Suprapubic skin (tissue), 4 donors: ENCODE results near the gene SPIB. TPM values are rescaled to one million over a fixed set of nuclear protein-coding genes. Genes with fewer than 3 reads are reported as not detected.

Experiments
- DNase-seq, 2 donors: peaks; one replicate each; pipeline ENCODE4 v3.0.0-alpha.2; 2019; ENCODE audit warnings: low spot score in 2 of 2
- H3K27ac ChIP-seq: fragments of 200-600 bp; sonication (generic); one replicate; pipeline ENCODE4 v1.5.1; 2019
- H3K27me3 ChIP-seq: fragments of 200-600 bp; sonication (generic); one replicate; pipeline ENCODE4 v1.5.1; 2019
- H3K36me3 ChIP-seq: fragments of 200-600 bp; sonication (generic); one replicate; pipeline ENCODE4 v1.5.1; 2019
- H3K4me1 ChIP-seq: fragments of 200-600 bp; sonication (generic); one replicate; pipeline ENCODE4 v1.5.1; 2019
- H3K4me3 ChIP-seq: fragments of 200-600 bp; sonication (generic); one replicate; pipeline ENCODE4 v1.5.1; 2019; ENCODE audit warnings: mild to moderate bottlenecking
- H3K9me3 ChIP-seq: fragments of 200-600 bp; sonication (generic); one replicate; pipeline ENCODE4 v1.5.1; 2019
- EP300 ChIP-seq: sonication (generic); formaldehyde crosslinking; IDR thresholded peaks from one replicate; pipeline ENCODE4 v1.6.1; 2017; ENCODE audit warnings: antibody characterized with exemption
- POLR2A ChIP-seq, 2 donors: fragments of 450-650 bp; IDR thresholded peaks; one replicate each; pipeline ENCODE4 v1.6.1; 2017; ENCODE audit warnings: antibody characterized with exemption in 2 of 2, mild to moderate bottlenecking in 2 of 2, moderate library complexity in 2 of 2
- POLR2AphosphoS5 ChIP-seq, 3 donors: sonication (generic); formaldehyde crosslinking; IDR thresholded peaks; one replicate each; pipeline ENCODE4 v1.6.1; 2017; ENCODE audit warnings: antibody characterized with exemption in 3 of 3
- WGBS: methylation state at CpG from one replicate; pipeline ENCODE4 v1.1.5; 2018; 5-methylcytosine and 5-hydroxymethylcytosine counted together
- total RNA-seq, 4 donors: library from RNA; depleted of rRNA; stranded (reverse); fragments of >200 nt; gene quantifications; one replicate each; pipeline ENCODE4 v1.1.0, GENCODE V29; 2016
- TF ChIP-seq, protein P1 (sequence below), 2 donors: fragments of 200-600 bp in 1 of 2; fragments of 450-650 bp in 1 of 2; sonication (generic) in 1 of 2; IDR thresholded peaks; one replicate each; pipeline ENCODE4 v1.5.1; 2016 to 2019; ENCODE audit warnings: antibody characterized with exemption in 2 of 2, mild to moderate bottlenecking in 1 of 2, moderate library complexity in 1 of 2

SPIB gene
- total RNA-seq, 4 donors from 2014 or later = not detected

DNA sequence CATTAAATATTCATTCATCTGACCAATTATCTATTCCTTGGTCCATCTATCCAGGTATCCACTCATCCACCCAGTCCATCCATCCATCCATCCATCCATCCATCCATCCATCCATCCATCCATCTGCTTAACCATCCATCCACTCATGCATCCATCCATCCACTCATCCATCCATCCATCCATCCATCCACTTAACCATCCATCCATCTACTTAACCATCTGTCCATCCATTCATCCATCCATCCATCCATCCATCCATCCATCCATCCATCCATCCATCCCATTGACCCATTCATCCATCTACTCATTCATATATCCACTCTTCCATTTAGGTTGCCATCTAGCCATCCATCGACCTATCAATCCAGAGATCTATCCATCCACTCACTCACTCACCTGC lies 25.3 kb downstream of the SPIB start:
- H3K4me3 ChIP-seq = no peak overlapping the region
- DNase-seq = no peak
- 77% methylated on average over 1 of the region's 1 CpG for WGBS
- H3K27me3 ChIP-seq = no peaks in the 10 kb centered on the region
- no peaks in the 10 kb centered on the region for H3K4me1 ChIP-seq
- no peaks in the 10 kb centered on the region for H3K36me3 ChIP-seq
- H3K27ac ChIP-seq = no peak overlapping the region
- TF ChIP-seq POLR2A (IDR thresholded peaks at IDR 0.05) (no peak), EP300 (no peak), POLR2AphosphoS5 (IDR thresholded peaks at IDR 0.05) (no peak)
- TF ChIP-seq, protein P1, sequence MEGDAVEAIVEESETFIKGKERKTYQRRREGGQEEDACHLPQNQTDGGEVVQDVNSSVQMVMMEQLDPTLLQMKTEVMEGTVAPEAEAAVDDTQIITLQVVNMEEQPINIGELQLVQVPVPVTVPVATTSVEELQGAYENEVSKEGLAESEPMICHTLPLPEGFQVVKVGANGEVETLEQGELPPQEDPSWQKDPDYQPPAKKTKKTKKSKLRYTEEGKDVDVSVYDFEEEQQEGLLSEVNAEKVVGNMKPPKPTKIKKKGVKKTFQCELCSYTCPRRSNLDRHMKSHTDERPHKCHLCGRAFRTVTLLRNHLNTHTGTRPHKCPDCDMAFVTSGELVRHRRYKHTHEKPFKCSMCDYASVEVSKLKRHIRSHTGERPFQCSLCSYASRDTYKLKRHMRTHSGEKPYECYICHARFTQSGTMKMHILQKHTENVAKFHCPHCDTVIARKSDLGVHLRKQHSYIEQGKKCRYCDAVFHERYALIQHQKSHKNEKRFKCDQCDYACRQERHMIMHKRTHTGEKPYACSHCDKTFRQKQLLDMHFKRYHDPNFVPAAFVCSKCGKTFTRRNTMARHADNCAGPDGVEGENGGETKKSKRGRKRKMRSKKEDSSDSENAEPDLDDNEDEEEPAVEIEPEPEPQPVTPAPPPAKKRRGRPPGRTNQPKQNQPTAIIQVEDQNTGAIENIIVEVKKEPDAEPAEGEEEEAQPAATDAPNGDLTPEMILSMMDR (IDR thresholded peaks at IDR 0.05) = no peak
- H3K9me3 ChIP-seq = no peaks in the 10 kb centered on the region

DNA sequence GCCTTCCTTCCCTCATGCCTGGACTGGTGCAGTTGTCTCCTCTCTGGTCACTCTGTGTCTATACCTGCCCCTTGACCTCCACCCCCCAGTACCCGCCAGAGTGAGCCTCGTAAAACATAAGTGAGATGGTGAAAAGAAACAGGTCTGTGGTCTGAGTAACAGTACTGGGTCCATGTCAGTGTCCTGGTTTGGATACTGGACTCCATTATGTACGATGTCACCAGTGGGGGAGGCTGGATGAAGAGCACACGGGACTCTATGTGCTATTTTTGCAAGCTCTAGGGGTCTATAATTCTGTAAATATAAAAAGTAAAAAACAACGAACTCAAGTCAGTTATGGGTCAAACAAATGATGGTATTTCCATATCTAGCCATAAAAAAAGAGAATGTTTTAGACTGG lies 28.3 kb downstream of the SPIB start:
- H3K36me3 ChIP-seq = no peaks in the 10 kb centered on the region
- H3K9me3 ChIP-seq = no peaks in the 10 kb centered on the region
- no peak for TF ChIP-seq POLR2A (IDR thresholded peaks at IDR 0.05)
- 84% methylated on average over 5 of the region's 5 CpGs for WGBS
- peaks cover 22% of the 10 kb centered on the region for H3K27me3 ChIP-seq
- H3K4me1 ChIP-seq = no peaks in the 10 kb centered on the region
- H3K4me3 ChIP-seq = no peak overlapping the region
- DNase-seq = no peak
- no peak overlapping the region for H3K27ac ChIP-seq

DNA sequence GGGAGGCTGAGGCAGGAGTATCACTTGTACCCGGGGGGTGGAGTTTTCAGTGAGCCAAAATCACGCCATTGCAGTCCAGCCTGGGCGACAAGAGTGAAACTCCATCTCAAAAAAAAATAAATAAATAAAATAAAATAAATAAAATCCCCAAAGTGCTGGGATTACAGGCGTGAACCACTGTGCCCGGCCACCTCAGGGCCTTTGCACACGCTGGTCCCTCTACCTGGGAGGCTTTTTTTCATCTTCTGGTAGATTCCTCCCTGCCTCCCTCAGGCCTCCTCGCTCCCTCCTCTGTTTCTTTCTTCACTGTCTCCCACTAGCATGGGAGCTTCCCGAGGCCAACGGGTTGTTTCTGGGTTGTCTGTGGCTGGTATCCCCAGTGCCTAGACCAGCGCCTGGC lies 29.0 kb downstream of the SPIB start:
- TF ChIP-seq POLR2A (IDR thresholded peaks at IDR 0.05) (no peak), EP300 (no peak), POLR2AphosphoS5 (IDR thresholded peaks at IDR 0.05) (no peak)
- TF ChIP-seq, protein P1 (IDR thresholded peaks at IDR 0.05) = no peak
- Histone ChIP-seq H3K9me3 (no peaks in the 10 kb centered on the region), H3K27ac (no peak overlapping the region), H3K4me1 (no peaks in the 10 kb centered on the region), H3K36me3 (no peaks in the 10 kb centered on the region), H3K27me3 (peaks cover 22% of the 10 kb centered on the region), H3K4me3 (no peak overlapping the region)
- WGBS = 95% methylated on average over 10 of the region's 10 CpGs
- DNase-seq = no peak

DNA sequence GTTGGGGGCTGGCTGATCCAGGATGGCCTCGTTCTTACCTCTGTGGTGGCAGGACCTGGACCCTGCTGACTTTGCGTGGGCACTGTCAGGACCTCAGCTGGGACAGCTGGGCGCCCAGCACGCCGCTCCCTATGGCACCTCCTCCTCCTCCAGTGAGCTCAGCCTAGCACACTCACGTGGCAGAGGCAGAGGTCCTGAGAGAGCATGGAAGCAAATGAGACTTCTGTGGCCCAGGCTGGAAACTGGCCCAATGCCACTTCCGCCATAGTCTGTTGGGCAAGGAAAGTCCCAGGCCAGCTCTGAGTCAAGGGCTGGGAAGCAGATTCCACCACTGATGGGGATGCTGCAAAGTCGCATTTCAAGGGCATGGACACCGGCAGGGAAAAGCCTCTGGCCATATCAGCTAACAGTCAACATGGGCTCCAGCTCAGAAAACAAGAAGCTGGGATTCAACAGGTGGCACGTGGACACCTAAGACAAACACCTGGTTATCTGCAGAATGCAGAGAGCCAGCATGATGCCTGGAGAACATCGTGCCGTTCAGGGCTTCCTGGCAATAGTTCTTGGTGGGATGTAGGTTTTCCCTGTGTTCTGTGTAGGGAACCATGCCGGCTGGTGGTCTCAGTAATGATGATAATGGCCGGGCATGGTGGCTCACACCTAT lies 30.6 kb downstream of the SPIB start:
- H3K36me3 ChIP-seq = no peaks in the 10 kb centered on the region
- H3K4me3 ChIP-seq = no peak overlapping the region
- no peak overlapping the region for H3K27ac ChIP-seq
- peaks cover 22% of the 10 kb centered on the region for H3K27me3 ChIP-seq
- no peak for DNase-seq
- no peaks in the 10 kb centered on the region for H3K9me3 ChIP-seq
- H3K4me1 ChIP-seq = no peaks in the 10 kb centered on the region
- no peak for TF ChIP-seq POLR2A (IDR thresholded peaks at IDR 0.05)
- no peak for TF ChIP-seq EP300
- TF ChIP-seq, protein P1 (IDR thresholded peaks at IDR 0.05) = no peak
- TF ChIP-seq POLR2AphosphoS5 (IDR thresholded peaks at IDR 0.05) = no peak
- WGBS = 81% methylated on average over 12 of the region's 14 CpGs

DNA sequence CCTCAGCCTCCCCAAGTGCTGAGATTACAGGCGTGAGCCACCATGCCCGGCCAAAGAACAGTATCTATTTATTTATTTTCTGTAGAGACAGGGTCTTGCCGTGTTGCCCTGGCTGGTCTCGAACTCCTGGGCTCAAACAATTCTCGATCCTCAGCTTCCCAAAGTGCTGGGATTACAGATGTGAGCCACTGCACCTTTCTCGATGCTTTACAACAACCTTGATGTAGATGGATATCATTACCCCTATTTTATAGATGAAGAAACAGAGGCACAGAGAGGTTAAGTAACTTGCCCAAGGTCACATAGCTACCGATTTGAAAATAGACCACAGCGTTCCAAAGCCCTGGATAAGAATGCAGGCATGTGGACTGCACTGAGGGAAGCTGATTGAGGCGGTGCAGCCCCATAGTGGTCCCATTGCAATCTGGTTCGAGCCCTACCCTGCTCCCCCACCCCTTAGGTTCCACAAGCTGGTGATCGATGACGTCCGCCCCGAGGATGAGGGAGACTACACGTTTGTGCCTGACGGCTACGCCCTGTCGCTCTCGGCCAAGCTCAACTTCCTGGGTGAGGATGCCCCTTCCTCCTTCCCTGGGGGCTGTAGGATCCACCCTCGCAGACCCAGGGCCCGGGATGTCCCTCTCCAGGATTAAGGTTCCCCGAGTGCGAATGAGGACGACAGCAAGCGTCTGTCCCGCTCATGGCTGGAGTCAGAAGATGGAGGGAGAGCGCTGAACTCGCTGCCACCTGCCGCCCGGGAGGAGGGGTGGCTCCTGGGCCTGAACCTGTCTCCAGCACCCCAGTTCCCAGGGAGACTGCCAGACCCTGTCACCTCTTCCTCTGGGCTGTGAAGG lies 31.9 kb downstream of the SPIB start:
- DNase-seq = no peak
- 51% methylated on average over 25 of the region's 30 CpGs for WGBS

More for the DNA sequence above, 31.9 kb downstream of the SPIB start:
- Histone ChIP-seq H3K4me1 (no peaks in the 10 kb centered on the region), H3K9me3 (no peaks in the 10 kb centered on the region), H3K4me3 (no peak overlapping the region), H3K36me3 (no peaks in the 10 kb centered on the region), H3K27ac (no peak overlapping the region), H3K27me3 (peaks cover 22% of the 10 kb centered on the region)
- no peak for TF ChIP-seq EP300
- TF ChIP-seq POLR2AphosphoS5 (IDR thresholded peaks at IDR 0.05) = no peak
- TF ChIP-seq, protein P1 (IDR thresholded peaks at IDR 0.05) = no peak
- no peak for TF ChIP-seq POLR2A (IDR thresholded peaks at IDR 0.05)
